Tibial nerve (tissue), 4 donors: ENCODE results near the gene ANKRD6.

Source experiments
- CTCF ChIP-seq, 5 experiments: fragments of 200-600 bp in 3 of 5; fragments of 450-650 bp in 2 of 5; sonication (generic) in 3 of 5; IDR thresholded peaks; one replicate each; pipeline ENCODE4 v1.5.1; 2016 to 2019; ENCODE audit warnings: antibody characterized with exemption in 5 of 5, mild to moderate bottlenecking in 3 of 5, moderate library complexity in 2 of 5
- EP300 ChIP-seq, 2 donors: sonication (generic); formaldehyde crosslinking; IDR thresholded peaks; one replicate each; pipeline ENCODE4 v1.6.1; 2017; ENCODE audit warnings: antibody characterized with exemption in 2 of 2, mild to moderate bottlenecking in 1 of 2
- POLR2A ChIP-seq, 2 donors: fragments of 450-650 bp; IDR thresholded peaks; one replicate each; pipeline ENCODE4 v1.6.1; 2017; ENCODE audit warnings: antibody characterized with exemption in 2 of 2, mild to moderate bottlenecking in 2 of 2, moderate library complexity in 2 of 2

- no peak for TF ChIP-seq CTCF (IDR thresholded peaks at IDR 0.05)
- no peak for TF ChIP-seq EP300 (IDR thresholded peaks at IDR 0.05)
- TF ChIP-seq POLR2A (IDR thresholded peaks at IDR 0.05), result no peak
Measured at GRCh38 chr6:89563866-89564265, 130.9 kb downstream of the ANKRD6 start.
